Measurements from ENCODE around the gene ASCC1.

DNA sequence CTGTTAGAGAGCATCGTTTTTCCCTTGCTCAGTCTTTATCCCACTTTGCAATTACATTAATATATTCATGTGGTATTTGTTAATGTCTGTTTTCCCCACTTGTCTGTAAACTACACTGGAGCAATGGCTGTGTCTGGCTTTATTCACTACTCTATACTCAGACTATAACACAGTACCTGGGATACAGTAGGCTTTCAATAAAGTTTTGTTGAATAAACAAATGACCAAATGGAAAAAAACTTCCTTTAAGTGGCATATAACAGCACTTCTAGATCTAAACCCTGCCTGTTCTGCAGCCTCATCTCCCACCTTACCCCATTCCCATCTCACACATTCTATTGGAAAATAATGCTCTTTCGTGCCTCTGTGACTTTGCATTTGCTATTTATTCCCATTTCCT is 70.4 kb downstream of the ASCC1 start:
- TF ChIP-seq, protein P1, sequence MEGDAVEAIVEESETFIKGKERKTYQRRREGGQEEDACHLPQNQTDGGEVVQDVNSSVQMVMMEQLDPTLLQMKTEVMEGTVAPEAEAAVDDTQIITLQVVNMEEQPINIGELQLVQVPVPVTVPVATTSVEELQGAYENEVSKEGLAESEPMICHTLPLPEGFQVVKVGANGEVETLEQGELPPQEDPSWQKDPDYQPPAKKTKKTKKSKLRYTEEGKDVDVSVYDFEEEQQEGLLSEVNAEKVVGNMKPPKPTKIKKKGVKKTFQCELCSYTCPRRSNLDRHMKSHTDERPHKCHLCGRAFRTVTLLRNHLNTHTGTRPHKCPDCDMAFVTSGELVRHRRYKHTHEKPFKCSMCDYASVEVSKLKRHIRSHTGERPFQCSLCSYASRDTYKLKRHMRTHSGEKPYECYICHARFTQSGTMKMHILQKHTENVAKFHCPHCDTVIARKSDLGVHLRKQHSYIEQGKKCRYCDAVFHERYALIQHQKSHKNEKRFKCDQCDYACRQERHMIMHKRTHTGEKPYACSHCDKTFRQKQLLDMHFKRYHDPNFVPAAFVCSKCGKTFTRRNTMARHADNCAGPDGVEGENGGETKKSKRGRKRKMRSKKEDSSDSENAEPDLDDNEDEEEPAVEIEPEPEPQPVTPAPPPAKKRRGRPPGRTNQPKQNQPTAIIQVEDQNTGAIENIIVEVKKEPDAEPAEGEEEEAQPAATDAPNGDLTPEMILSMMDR (IDR thresholded peaks at IDR 0.05): no peak
- TF ChIP-seq POLR2AphosphoS5 (IDR thresholded peaks at IDR 0.05): no peak
- no peak for TF ChIP-seq POLR2A (IDR thresholded peaks at IDR 0.05)
- TF ChIP-seq EP300 (IDR thresholded peaks at IDR 0.05): no peak

Measured in sigmoid colon (tissue), 4 donors.